Stimulated activated CD4-positive, alpha-beta T cell treated with anti-CD3 and anti-CD28 coated beads, Interleukin-15, amount 100 ng/mL, for 48 hours (primary cell): ENCODE results near the gene R3HDM2.

Source experiments
- DNase-seq, 2 donors: peaks; one replicate each; pipeline ENCODE4 v3.0.0-alpha.2; 2020; ENCODE audit warnings: low read depth in 2 of 2

R3HDM2 gene

GRCh38 chr12:57240066-57240921 is 190.5 kb downstream of the R3HDM2 start:
- peak in 1 of 2 donors; percentile 75 for DNase-seq

DNA sequence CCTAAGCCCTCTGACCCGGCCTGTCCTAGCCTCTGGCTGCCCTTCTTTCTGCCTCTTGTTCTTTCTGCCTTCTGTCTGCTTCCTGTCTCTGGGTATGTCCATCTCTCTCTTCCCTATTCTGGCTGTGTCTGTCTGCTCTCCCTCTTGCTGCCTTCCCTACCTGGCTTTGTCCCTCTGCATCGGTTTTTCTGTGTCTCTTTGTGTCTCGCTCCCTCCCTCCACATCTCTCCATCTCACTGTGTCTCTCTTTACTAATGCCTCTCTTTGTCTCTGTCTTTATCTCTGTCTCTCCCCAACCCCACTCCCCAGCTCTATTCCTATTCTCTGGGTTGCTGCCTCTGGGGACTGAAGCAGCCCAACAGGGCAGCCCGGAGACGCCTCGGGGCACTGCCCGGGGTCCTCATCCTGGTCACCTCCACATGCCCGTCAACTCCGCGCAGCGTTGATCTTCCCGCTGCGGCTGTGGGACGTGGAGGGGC is 191.2 kb downstream of the R3HDM2 start:
- DNase-seq, result no peak

DNA sequence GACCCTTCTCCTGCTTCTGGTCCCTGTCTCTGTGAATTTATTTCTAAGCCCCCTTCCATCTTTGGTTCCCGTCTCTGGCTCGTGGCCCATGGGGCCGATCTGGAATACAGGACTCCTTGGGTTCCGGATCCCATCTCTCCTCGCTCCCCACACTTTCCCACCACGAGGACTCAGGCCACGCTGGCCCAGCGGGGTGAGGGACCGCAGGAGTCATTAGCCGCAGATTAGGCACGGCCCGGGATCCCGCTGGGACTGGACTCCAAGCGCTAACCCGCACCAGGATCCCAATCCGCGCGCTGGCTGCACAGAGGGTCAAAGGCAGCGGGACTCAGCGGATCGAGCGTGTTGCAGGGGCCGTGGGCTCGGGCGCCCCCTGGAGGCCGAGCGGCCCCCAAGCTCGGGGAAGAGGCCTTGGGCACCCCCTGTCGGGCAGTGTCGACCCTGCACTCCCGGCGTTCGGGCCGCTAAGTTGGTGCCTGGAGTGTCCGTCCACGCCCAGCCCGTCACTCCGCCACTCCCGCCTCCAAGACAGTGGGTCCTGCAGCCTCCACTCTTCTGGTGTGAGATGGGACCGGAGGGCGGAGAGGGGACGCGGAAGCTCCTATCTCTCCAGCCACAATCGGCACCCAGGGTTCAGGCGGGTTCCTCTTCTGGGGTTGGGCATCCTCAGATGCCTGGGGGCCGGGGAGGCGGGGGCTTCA is 191.8 kb downstream of the R3HDM2 start:
- peak; percentile 79 to 84 for DNase-seq

- DNase-seq, result no peak
Observed at GRCh38 chr12:57237932-57238853, 192.7 kb downstream of the R3HDM2 start.

- no peak for DNase-seq
Observed at GRCh38 chr12:57237596-57237931, 193.3 kb downstream of the R3HDM2 start.

GRCh38 chr12:57236925-57237595 is 193.8 kb downstream of the R3HDM2 start:
- no peak for DNase-seq

- no peak for DNase-seq
Observed at GRCh38 chr12:57236201-57236924, 194.5 kb downstream of the R3HDM2 start.

- DNase-seq, result no peak
Observed at GRCh38 chr12:57235728-57236131, 195.1 kb downstream of the R3HDM2 start.

DNA sequence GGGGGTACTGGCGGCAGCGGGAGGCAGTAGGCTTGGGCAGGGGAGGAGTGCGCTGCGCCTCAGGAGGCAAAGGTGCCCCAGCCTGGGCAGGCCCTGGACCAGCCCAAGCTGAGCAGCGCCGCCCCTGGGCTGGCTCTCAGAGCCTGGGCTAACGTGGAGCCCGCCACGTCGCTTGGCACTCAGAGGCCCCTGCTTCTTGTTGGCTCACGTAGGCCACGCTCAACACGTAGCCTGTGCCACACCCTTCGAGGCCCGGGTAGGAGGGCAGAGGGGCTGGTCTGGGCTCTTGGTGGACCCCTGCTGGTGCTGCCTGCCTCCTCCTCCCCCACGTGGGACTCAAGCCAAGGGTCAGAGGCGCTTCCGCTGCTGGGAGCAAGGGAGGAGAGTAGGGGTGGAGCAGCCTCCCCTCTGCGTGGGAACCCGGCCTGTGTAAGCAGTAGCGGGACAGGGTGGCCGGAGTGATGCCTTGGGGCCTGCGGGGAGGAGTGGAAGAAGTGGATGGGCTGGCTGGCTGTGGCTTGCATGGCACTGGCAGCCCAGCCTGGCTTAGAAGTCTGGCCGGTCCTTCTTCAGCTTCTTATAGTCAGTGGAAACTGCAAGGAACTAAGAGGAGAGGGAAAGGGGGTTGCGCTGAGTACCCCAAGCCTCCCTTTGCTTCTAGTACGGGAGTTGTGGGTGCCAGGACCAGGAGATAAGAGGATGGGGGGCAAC is 195.7 kb downstream of the R3HDM2 start:
- DNase-seq, result no peak

DNA sequence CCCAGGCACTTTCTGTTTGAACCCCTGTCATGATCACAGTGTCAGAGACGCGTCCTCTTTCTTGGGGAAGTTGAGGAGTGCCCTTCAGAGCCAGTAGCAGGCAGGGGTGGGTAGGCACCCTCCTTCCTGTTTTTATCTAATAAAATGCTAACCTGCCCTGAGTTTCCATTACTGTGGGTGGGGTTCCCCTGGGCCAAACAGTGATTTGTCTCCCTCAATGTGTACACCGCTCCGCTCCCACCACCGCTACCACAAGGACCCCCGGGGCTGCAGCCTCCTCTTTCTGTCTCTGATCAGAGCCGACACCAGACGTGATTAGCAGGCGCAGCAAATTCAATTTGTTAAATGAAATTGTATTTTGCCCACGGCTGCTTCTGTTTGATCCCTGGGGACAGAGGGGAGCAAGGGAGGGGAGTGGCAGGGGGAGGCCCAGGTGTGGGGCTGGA is 196.2 kb downstream of the R3HDM2 start:
- no peak for DNase-seq

- DNase-seq, result no peak
Observed at GRCh38 chr12:57234233-57234570, 196.6 kb downstream of the R3HDM2 start.

- DNase-seq, result no peak
Observed at GRCh38 chr12:57233357-57234232, 197.2 kb downstream of the R3HDM2 start.

DNA sequence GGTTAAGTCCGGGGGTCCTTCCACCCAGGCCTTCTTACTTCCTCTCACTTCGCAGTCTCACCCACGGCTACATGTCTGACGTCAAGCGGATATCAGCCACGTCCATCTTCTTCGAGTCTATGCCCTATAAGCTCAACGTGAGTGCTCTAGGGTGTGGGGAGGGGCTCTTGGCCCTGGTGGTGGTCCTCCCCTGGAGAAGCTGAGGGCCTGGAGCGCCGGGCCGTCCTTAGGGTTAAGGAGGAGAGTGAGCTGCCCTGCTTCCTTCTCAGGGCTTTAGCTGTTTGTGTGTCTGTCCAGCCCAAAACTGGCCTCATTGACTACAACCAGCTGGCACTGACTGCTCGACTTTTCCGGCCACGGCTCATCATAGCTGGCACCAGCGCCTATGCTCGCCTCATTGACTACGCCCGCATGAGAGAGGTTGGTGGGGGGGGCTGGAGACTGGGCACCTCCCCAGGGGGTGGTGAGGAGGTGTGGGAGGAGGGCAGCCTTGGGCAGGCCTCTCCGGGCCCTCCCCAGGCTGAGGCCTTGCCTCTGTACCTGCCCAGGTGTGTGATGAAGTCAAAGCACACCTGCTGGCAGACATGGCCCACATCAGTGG is 198.6 kb downstream of the R3HDM2 start:
- no peak for DNase-seq

- DNase-seq, result no peak
Observed at GRCh38 chr12:57231276-57232021, 199.4 kb downstream of the R3HDM2 start.

GRCh38 chr12:57230381-57231155 is 200.3 kb downstream of the R3HDM2 start:
- DNase-seq, result no peak

DNA sequence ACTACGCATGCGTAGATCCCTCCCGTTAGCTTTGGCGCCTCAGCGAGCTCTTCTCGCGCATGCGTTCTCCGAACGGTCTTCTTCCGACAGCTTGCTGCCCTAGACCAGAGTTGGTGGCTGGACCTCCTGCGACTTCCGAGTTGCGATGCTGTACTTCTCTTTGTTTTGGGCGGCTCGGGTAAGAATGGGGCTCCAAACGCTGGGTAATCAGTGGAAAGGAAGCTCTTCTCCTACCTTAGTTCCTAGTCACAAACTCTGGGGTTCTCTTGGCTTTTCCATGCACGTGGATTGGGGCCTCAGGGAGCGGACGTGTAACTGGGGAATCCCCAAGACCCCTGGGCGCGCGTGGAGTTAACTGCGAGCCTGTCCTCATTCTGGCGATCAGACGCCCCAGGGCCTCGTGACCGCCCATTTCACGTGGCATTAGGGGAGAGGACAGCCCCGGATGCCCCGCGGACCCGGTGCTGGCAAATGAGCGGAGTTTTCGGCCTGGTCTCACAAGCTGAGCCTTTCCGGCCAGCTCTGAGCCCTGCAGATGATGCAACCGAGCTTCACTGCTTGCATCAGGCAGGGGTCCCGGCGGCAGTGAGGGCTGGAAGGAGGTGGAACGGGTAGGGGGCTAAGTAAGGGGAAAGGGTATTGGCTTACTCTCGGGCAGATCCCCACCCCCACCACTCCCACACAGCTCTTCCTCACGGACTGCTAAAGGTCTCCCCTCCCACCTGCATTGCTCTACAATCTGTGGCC is 201.0 kb downstream of the R3HDM2 start, which contains the start of gene SHMT2:
Gene SHMT2, plus strand, starts transcription at position 78 of the 747 bp plus-strand sequence. Its CDS starts 68 bp downstream, at position 146.
- peak; percentile 93 to 94 for DNase-seq
